GF-D8 (cell line): ENCODE results near the gene ATP10D.

Experiments used
- DNase-seq: peaks from one replicate; lab custom pipeline; 2025; lab: John Stamatoyannopoulos, UW

The ATP10D gene

DNA sequence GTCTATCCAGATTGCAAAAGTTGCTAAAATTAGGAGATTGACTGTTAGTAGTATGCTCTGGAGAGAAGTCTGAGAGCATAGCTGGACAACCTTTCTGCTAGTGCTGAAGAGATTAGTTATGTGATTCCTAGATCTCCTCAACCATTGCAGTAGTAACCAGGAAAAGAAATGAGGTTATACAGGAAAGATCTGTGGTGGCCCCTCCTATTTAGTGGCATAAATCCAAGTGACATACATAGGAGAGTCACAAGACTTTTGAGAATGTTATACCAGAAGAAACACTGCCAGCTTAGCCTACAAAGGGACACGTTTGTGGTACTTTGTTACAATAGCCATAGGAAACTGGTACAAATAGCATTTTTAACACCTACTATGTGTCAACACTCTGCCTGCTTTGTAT lies 105.2 kb downstream of the ATP10D start:
- no peak for DNase-seq

DNA sequence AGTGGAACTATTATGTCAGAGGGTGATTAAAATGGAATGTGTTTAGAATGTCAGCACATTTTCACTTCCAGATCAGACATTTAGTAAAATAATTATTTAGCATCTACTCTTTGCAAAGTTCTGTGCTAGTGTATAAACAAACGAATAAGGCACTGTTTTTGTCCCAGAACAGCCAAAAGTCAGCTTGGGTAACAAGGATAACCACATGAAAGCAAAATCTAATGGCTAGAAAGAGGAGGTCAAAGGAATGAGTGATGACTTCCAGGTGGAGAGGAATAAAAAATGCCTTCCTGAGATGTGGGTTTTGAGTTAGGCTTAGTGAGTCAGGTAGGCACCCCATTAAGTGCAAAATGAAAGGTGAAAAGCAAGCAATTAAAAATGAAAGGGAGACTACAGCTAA lies 112.6 kb downstream of the ATP10D start:
- DNase-seq: no peak

DNA sequence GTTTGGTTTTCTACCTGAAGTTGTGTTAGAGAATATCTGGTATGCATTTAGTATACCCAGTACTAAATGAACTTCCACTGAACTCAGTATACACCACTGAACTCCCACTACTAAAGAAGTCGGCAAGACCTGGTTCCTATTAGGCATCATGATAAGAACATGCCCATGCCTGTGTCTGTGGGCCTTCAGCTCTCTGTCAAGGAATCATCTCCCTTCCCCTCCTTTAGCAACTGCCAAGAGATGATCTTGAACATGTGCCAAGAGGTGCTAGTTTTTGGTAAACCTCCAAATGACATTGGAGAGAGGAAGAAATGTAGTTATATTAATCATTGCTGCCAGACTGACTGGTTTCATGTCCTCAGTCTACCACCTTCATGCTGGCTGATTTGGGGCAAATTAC lies 113.2 kb downstream of the ATP10D start:
- no peak for DNase-seq

DNA sequence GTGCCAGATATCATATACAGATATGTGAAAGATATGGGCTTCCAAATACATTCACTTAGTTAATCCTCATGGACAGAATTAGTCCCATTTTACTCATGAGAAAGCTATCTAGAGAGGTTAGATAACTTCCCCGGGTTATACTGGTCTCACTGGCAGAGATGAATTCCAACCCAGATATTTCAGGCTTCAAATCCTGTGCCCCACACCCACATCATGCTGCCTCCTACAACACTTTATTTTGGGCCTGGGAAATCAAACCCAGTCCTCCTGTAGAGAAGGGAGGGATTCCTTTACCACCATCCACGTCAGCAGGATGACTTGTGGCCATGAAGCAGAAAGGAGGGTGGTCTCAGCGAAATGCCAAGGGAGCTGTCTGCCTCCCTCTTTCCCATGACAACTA lies 113.8 kb downstream of the ATP10D start:
- no peak for DNase-seq

DNA sequence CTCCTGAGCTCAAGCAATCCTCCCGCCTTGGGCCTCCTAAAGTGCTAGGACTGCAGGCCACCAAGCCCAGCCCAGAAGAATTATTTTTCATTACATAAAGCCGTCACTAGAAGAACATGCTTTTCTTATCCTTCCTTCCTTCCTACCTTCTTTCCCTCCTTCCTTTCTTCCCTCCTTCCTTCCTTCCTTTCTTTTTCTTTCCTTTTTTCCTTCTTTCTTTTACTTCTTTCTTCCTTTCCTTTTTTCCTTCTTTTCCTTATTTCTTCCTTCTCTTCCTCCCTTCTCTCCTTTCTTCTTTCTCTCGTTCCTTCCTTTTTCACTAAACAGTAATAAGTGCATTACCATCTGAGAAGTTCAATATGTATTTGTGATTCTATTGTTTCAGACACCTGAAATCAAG lies 121.4 kb downstream of the ATP10D start:
- no peak for DNase-seq

DNA sequence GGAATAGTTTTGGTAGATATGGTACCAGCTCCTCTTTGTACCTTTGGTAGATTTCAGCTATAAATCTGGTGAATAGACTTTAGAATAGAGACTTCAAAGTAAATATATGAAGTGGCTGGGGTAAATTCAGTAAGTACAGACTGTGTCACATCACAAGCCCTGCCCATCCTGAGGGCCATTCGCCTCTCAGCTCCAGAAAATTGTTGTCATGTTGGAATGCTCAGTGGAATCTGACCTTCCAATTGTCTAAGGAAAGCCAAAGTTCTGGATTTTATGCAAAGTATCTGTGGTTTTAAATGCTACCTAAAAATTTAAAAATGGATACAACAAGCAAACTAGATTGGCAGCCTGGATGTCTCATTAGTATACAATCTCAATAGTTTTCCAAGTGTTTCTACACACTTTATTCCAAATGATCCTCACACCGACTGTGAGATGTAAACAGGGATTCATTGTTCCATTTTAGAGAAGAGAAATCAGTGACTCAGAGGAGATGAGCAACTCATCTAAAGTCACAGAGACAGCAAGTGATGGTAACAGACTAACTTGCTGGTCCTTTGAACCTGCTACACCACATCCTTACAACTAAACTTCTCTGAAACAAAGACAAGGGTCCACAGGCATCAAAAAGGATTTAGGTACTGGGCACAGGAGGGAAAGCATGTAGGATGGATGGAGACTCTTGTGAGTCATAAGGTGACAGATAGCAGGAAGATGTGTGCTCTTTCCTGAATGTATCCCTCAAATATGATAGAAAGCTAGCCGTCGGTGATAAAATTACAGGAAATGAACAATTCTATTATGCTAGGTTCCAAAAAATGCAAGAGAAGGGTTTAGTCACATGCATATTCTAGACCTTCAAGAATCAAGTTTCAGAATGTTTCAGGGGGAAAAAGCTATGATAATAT lies 127.3 kb downstream of the ATP10D start:
- DNase-seq: no peak

DNA sequence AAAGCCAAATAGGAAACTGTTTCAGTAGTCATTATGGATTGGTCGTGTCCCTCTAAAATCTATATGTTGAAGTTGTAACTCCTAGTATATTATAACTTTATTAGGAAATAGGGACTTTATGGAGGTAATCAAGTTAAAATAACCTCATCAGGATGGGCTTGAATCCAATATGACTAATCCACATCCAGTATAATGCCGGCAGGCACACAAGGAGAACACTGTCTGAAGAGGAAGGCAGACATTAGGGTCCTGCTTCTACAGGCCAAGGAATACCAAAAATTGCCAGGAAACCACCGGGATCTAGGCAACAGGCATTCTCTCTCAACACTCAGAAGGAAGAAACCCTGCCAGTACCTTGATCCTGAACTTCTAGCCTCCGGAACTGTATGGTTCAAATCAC lies 130.3 kb downstream of the ATP10D start:
- no peak for DNase-seq

DNA sequence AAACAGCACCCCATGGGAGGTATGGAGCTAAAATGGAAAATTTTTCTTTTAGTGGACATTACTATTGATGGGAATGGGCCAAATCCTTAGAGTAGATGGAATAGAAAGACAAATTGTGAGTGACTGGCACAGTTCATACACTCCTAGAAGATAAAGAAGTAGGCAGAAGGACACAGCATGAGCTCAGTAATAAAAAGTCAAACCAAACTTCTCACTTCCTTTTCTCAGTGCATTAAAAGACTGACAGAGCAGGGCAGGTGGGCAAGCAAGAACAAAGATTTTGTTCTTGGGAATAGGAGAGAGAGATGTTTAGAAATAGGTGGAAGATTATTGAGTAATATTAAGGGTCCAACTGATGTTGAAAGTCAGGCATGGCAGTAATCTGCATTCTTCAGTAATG lies 132.5 kb downstream of the ATP10D start:
- DNase-seq: no peak

DNA sequence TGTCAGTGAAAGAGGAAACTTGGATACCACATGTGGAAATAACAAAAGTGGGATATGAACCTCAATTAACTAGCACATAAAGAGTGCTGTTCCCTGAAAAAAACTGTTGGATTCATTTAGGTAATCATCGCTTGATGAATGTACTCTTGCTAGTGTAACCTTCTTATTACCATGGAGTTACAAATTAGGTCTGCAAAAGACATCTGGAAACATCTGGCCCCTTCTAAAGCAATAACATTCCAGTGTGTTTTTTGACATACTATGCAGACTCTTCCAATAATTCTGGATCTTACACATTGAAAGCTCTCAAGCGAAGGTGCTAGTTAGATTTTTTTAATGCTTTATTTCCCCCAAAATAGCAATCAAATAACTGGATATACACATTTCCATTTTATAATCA lies 134.6 kb downstream of the ATP10D start:
- DNase-seq: no peak

DNA sequence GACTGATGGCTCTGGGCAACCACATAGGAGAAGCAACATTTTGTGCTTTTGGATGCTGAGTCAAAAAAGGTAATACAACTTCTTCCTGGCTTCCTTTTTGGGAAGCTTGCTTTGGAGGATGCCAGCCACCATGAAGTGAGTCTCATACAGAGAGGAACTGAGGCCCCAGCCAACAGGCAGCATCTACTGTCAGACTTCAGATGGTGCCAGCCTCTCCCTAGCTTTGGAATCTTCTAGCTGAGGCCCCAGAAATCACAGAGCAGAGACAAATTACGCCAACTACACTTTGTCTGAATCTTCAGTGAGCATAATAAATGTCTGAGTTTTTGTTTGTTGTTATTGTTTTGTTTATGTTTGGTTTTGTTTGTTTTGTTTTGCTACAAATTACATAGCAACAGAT lies 136.1 kb downstream of the ATP10D start:
- DNase-seq: no peak

DNA sequence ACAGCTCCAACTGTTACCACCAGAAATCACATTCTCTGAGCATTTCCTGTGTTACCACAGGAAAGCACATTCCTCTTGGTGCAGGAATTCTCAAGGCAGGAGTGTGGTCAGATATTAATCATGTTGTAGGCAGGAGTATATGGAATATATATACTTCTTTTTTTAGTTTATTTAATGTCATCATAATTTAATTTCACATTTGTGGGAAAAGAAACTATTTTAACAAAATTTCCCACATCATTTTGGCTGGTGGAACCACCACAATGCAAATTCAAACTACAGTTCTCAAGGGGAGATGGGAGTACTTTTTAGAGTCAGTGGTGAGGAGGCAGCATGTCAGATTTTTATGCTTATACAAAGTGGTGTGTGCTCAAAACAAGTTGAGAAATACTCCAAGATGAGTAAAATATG lies 139.0 kb downstream of the ATP10D start:
- DNase-seq: no peak

DNA sequence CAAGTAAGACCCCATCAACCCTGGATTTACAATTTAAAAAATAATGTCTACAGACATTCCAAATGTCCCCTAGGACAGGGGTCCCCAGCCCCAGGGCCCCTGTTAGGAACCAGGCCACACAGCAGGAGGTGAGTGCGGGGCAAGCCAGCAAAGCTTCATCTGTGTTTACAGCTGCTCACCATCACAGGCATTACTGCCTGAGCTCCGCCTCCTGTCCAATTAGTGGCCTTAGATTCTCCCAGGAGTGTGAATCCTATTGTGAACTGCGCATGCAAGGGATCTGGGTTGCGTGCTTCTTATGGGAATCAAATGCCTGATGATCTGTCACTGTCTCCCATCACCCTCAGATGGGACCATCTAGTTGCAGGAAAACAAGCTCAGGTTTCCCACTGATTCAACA lies 146.1 kb downstream of the ATP10D start:
- no peak for DNase-seq

DNA sequence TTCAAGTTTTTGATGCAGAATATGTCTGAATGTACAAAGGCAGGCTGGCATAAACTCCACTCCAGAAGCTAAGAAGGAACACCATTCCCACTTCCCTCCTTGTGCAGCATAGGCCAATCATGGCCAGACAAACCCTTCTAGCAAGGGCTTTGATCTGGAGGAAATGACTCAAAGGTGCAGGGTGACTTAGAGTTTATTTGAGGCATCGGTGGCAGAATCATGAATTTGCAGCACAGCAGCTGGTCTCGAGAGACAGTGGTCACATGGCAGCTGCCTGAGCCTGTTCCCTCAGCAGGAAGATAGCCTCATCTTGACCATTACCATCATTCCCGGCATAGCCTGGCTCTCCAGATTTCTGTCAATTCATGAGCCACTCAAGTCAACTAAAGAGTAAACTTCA lies 154.5 kb downstream of the ATP10D start:
- no peak for DNase-seq

DNA sequence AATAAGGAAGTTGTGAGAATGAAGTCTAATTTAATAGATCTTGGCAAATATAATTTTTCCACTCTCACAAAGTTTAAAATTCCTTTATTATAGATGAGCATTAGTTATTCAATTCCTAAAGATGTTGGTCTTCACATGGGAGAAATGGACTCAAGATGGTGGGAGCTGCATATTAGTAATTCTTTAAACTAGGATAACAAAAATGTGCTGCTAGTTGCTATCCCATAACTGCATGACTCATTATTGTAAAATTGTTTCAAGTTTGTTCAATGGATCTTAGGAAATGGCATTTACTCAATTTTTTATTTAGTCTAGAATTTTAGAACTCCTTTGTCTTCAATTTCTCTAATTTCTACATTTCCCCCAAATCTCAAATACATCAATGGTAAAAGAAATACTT lies 155.8 kb downstream of the ATP10D start:
- no peak for DNase-seq

DNA sequence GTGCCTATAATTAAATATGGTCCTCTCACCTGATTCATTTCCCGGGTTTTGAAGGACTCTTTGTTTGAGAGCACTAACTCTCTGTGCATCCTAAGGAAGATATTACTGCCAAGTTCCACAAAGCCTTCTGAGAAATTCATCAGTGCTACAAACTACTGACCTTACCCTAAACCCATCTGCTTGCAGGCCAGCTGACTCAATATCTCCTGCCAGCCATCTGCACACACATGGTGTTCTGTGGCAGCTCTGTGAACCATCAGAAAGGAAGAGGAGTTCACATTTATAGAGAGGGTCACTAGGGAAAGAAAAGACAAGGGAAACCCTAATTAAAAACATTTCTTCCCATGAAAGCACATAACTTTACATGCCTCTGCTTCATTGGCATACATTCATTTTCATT lies 156.7 kb downstream of the ATP10D start:
- no peak for DNase-seq

DNA sequence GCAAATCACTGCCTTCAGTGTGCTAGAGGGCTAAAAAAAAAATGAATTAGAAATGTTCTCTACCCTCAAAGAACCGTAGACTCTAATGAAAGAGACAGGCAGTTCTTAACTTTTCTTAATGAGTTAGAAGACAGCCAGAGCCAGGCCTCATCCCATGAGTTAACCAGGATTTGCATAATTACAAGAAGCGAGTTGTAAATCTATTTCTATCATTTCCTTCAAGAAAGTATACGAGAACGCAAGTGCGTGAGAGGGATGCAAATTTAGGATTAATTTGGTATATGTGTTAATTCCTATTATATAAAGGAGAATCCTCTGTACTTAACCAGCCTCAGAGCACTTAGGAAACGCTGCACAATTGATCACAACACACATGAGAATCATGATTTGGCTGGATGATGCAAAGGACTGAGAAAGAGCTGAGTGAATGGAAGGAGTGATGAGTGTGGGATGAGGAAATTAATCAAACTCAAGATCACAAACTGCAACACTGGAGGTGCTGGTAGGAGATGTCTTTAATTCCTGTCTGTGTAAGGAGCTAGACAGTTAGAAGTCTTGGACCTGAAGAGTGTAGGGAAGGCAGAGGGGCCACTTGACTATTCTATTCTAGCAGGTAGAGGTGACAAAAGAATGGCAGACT lies 157.2 kb downstream of the ATP10D start:
- DNase-seq: no peak
